HEK293 (cell line): Measurements from ENCODE around the gene ISG20L2.

Experiments
- CTCF ChIA-PET: fragments of 350-600 bp; formaldehyde crosslinking; extraction: SDS; loops from one replicate; lab custom pipeline; 2021; ENCODE audit warnings: antibody characterized with exemption; lab: Yijun Ruan, JAX
- POLR2A ChIA-PET: fragments of 300-600 bp; formaldehyde crosslinking; extraction: SDS; loops from one replicate; lab custom pipeline; 2020; ENCODE audit warnings: antibody characterized with exemption, inconsistent platforms; lab: Yijun Ruan, JAX
- H3K27ac ChIP-seq: fragments of 200-500 bp; sonication (Bioruptor generic); 2 replicates; pipeline ENCODE4 v1.5.1; 2014; ENCODE audit warnings: low read depth, low read length, control low read depth, inconsistent platforms; ENCODE audit errors: extremely low read depth
- H3K36me3 ChIP-seq, 2 experiments: fragments of 200-500 bp in 1 of 2; sonication (Bioruptor generic) in 1 of 2; 1 replicate in 1 of 2; 2 replicates in 1 of 2; pipeline ENCODE4 v1.5.1; 2014 to 2017; ENCODE audit warnings: inconsistent platforms in 2 of 2, low read length in 2 of 2; ENCODE audit not compliant: control insufficient read depth in 2 of 2, insufficient read depth in 1 of 2
- H3K4me1 ChIP-seq: fragments of 200-500 bp; sonication (Bioruptor generic); 2 replicates; pipeline ENCODE4 v1.5.1; 2014; ENCODE audit warnings: mild to moderate bottlenecking, low read length, inconsistent platforms; ENCODE audit not compliant: control insufficient read depth, insufficient read depth
- H3K4me3 ChIP-seq: 2 replicates; pipeline ENCODE4 v1.5.1; 2011; ENCODE audit warnings: low read depth, mild to moderate bottlenecking, control low read depth, low read length, moderate library complexity
- H3K9me3 ChIP-seq: fragments of 200-500 bp; sonication (Bioruptor generic); 2 replicates; pipeline ENCODE4 v1.5.1; 2014; ENCODE audit warnings: low read depth, low read length, inconsistent platforms; ENCODE audit not compliant: control insufficient read depth, insufficient read depth
- CTCF ChIP-seq: fragments of 450-650 bp; formaldehyde crosslinking; IDR thresholded peaks from 2 replicates; pipeline ENCODE4 v1.5.1; 2016; ENCODE audit warnings: missing biosample characterization, missing genetic modification characterization
- GLI2 ChIP-seq: fragments of 450-650 bp; formaldehyde crosslinking; IDR thresholded peaks from 2 replicates; pipeline ENCODE4; 2017; ENCODE audit warnings: missing biosample characterization, missing genetic modification characterization, low read depth, borderline replicate concordance
- PRDM10 ChIP-seq: fragments of 450-650 bp; formaldehyde crosslinking; IDR thresholded peaks from 2 replicates; pipeline ENCODE4 v1.5.1; 2016; ENCODE audit warnings: missing biosample characterization, missing genetic modification characterization
- TSHZ1 ChIP-seq: fragments of 450-650 bp; formaldehyde crosslinking; IDR thresholded peaks from 2 replicates; pipeline ENCODE4 v1.5.1; 2016; ENCODE audit warnings: missing biosample characterization, missing genetic modification characterization, borderline replicate concordance
- ZNF155 ChIP-seq: fragments of 450-650 bp; formaldehyde crosslinking; IDR thresholded peaks from 2 replicates; pipeline ENCODE4 v1.5.1; 2016; ENCODE audit warnings: missing biosample characterization, missing genetic modification characterization
- ZNF704 ChIP-seq: fragments of 450-650 bp; formaldehyde crosslinking; IDR thresholded peaks from 2 replicates; pipeline ENCODE4 v1.5.1; 2016; ENCODE audit warnings: missing biosample characterization, missing genetic modification characterization
- ZNF776 ChIP-seq: fragments of 450-650 bp; formaldehyde crosslinking; IDR thresholded peaks from 2 replicates; pipeline ENCODE4 v1.5.0; 2017; ENCODE audit warnings: missing biosample characterization, missing genetic modification characterization, borderline replicate concordance
- ZSCAN30 ChIP-seq: fragments of 450-650 bp; IDR thresholded peaks from 2 replicates; pipeline ENCODE4 v1.5.1; 2018; ENCODE audit warnings: missing biosample characterization, mild to moderate bottlenecking, missing genetic modification characterization, moderate library complexity
- ZSCAN4 ChIP-seq: fragments of 450-650 bp; formaldehyde crosslinking; IDR thresholded peaks from 2 replicates; pipeline ENCODE4 v1.5.1; 2017; ENCODE audit warnings: missing biosample characterization, missing genetic modification characterization

ISG20L2 gene

GRCh38 chr1:156689035-156689952 is 39.3 kb downstream of the ISG20L2 start (continued):
- TF ChIP-seq TSHZ1 (tag by site-specific recombination) (no peak), ZSCAN30 (tag by site-specific recombination) (peak; percentile 72; the same call in 1 of the 2 replicates)

GRCh38 chr1:156684227-156684782 is 44.3 kb downstream of the ISG20L2 start:
- Histone ChIP-seq H3K4me3 (no peak overlapping the region), H3K4me1 (no peaks in the 10 kb centered on the region), H3K36me3 (no peaks in the 10 kb centered on the region), H3K27ac (no peak overlapping the region), H3K9me3 (no peaks in the 10 kb centered on the region)
- ChIA-PET CTCF (interaction anchor here (1.1 to 21.1 kb wide), 7 partner anchors 22 to 245 kb away, joined by 4 to 579 read pairs (median 235); partner anchors contain the start of genes CRABP2, ISG20L2 and METTL25B), POLR2A (no interaction called here)
- TF ChIP-seq ZNF704, result no peak
- TF ChIP-seq GLI2 (tag by site-specific recombination), result no peak
- TF ChIP-seq CTCF (tag by site-specific recombination), result 0 out of 2 replicates have a peak, but pooled peaks have one; percentile 10

- Histone ChIP-seq H3K4me3 (no peak overlapping the region), H3K4me1 (no peaks in the 10 kb centered on the region), H3K36me3 (no peaks in the 10 kb centered on the region), H3K9me3 (no peaks in the 10 kb centered on the region), H3K27ac (no peak overlapping the region)
- CTCF ChIA-PET, result interaction anchor here (0.7 to 21.1 kb wide), 11 partner anchors 8 to 246 kb away, joined by 3 to 579 read pairs (median 10); partner anchors contain the start of genes CRABP2, HAPLN2, ISG20L2 and METTL25B
- POLR2A ChIA-PET, result interaction anchor here (0.5 to 1.3 kb wide), 3 partner anchors 43 to 353 kb away, joined by 3 to 4 read pairs (median 3); partner anchors contain the start of genes ISG20L2 and METTL25B
- TF ChIP-seq ZSCAN4 (tag by site-specific recombination) (no peak), ZNF155 (tag by site-specific recombination) (no peak), CTCF (tag by site-specific recombination) (peak; percentile 50; the same call in 1 of the 2 replicates), PRDM10 (tag by site-specific recombination) (peak; percentile 67), ZNF776 (tag by site-specific recombination) (no peak)
Observed at GRCh38 chr1:156682166-156682890, 46.2 kb downstream of the ISG20L2 start.
